Cardiac septum (tissue), 1 donor: ENCODE results near the gene CDKN1C. TPM values are rescaled to one million over a fixed set of nuclear protein-coding genes. Genes with fewer than 3 reads are reported as not detected.
A peak's percentile ranks its signal among the peaks of the same experiment; 100 is the strongest.

ENCODE experiments used
- DNase-seq: peaks from one replicate; pipeline ENCODE4 v3.0.0-alpha.2; 2020; ENCODE audit warnings: low spot score
- intact Hi-C: fragments of 100-400 bp; cut with DNase I; formaldehyde crosslinking; loops from one replicate; pipeline ENCODE4 v1.14.0; 2022
- total RNA-seq: library from RNA; stranded (reverse); fragmentation: NEBNext Ultra II Directional; extraction: Animal tissue kit (Norgen Biotek cat#: 25700); gene quantifications from one replicate; pipeline ENCODE4 v1.2.1, GENCODE V29; 2021
- donor health status: DM: no; HTN: no; CAD: no.

The CDKN1C gene
- total RNA-seq, 1 donor from 2014 or later: 11.5 TPM

DNA sequence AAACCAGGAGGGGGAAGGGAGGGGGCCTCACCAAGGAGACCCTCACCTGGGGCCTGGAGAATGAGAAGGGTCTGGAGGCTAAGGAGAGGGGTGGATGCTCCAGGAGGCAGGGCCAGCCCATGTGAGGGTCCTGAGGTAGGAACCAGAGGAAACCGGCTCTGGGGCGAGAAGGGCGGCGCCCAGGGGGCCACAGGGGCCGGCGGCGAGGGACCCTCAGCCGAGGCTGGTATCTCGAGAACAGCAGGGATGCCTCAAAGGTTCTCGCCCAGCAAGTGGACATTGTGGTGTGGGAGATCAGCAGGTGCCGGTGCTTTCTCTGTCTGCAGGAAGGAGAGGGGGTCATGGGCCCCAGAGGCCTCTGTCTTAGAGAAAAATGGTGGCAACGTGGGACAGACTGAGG is 47.9 kb downstream of the CDKN1C start:
- intact Hi-C loops: loop anchor here (5.0 kb wide), 1 partner anchor 45 kb away; no protein-coding TSS in a partner anchor

DNA sequence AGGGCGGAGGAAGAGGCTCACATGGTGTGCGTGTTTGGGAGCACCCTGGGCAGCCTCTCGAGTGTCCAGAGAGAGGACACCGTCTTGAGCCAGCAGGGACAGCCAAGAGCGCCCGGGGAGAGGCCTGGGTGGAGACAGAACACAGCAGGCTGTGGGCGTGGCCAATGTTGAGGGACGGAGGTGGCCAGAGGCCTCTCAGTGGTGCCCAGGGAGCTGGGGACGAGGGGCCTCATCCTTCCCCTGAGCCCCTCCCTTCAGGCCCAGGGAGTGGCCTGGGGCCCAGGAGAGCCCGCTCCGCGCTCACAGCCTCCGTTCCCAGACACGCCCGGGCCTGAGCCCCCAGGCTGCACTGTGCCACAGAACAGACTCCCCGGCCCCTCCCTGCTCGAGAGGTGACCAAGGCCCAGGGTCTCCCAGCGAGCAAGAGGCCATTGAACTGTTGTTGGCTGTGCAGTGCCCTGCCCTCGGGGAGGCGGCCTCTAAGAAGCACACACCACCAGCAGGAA is 48.4 kb downstream of the CDKN1C start:
- peak; percentile 87 for DNase-seq
- intact Hi-C loops: loop anchor here (5.0 kb wide), 1 partner anchor 45 kb away; no protein-coding TSS in a partner anchor

More for the DNA sequence above, 47.9 kb downstream of the CDKN1C start:
- no peak for DNase-seq

DNA sequence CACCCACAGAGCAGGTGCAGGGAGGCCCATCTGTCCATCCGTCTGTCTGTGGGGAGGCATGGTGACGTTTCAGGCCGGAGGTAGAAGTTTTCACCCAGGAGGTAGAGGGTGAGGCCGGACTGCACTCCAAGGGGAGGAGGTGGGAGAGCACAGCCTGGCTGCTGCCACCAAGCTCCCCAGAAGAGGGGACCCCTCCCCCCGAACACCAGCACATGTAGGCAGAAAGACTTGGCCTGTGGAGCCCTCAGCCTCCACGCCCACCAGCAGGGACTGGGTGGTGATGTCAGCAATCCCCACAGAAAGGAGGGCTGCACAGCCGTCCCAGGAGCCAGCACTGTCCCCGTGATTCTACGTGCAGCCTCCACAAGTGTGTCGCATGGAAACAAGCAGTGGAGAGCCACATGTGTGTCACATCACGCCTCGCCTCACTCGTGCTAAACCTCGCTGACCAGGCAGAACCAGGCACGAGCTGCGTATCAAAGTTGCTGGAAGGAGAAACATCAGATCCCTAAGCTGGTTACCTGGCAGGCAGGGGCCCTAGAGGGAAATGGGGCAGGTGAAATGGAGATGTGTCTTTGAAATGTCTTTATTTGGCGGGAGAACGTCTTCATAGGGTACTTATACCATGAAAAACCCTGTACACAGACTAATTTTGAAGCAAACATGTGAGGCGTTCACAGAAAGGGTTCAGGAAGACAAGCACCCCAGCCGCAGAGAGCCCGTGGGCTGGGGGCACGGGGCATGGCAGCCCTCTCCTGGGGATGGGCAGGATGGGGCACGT is 49.1 kb downstream of the CDKN1C start:
- no peak for DNase-seq

DNA sequence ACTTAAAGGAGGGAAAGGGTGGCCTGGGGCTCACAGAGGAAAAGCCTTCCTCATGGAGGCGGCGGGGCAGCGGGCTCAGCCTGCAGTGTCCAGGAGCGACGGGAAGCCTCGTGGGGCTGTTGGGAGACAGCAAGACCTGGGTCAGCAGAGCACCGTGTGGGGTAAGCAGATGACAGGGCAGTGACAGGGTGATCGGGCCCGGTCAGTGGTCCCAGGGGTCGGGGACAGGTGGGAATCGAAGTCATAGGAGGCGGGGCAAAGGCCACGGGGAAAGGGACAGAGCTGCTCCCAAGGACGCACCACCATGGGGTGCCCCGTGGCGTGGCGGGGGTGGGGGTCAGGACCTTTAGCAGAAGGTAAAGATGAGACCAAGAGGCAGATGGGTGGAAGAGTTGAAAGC is 49.8 kb downstream of the CDKN1C start:
- no peak for DNase-seq
- intact Hi-C loops: loop anchor here (5.0 kb wide), 1 partner anchor 47 kb away; no protein-coding TSS in a partner anchor

More for the DNA sequence above, 49.1 kb downstream of the CDKN1C start:
- intact Hi-C loops: loop anchor here (5.0 kb wide), 1 partner anchor 46 kb away; no protein-coding TSS in a partner anchor

DNA sequence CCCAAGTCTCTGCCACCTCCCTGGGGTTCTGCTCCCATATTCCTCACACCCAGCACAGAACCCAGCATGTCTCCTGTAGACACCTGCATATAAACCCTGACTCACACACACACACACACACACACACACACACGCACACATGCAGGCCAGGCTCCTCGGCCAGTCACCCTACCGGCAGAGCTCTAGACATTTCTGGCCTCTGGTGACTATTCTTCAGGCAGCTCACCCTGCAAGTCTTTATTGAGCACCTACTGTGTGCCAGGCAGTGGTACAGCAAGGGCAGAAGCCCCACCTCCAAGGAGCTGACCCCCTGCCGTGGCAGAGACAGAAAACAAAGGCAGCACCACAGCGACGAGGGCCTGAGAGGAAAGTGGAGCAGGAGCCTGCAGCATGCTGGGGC is 50.3 kb downstream of the CDKN1C start:
- no peak for DNase-seq
- intact Hi-C loops: loop anchor here (5.0 kb wide), 1 partner anchor 47 kb away; no protein-coding TSS in a partner anchor

DNA sequence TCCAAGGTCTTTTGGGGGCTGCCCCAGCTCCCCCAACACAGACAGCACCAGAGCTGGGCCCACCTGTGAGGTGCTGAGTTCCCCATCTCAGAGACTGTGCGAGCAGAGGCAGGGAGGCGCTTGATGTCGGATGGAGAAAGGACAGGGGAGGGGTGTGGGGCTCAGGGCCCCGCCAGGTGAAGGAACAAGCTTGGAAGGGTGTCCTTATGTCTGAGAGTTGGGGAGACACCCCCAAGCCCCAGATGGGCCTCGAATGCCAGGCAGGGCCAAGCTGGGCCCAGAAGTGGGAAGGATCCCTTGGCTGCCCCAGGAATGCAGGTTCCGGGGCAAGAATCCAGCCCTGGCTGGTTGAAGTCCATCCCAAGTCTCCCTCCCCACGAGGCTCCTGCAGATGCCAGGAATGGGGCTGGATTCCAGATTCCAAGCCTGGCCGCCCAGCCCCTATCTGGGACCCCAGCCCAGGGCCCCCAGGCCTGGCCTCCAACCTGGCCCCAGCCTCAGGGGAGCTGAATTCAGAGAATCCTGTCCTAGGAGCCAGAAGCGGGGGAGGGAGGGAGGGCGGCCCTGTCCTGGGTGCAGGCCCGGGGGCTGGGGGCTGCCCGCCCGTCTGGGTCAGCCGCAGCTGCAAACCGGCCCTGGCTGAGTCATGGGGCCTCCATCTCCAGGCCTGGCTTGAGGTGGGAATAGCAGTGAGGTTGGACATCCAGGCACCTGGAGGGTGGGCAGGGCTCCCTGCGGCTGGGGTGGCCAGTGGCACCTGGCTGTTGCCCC is 50.9 kb downstream of the CDKN1C start:
- intact Hi-C loops: loop anchor here (5.0 kb wide), 1 partner anchor 48 kb away; no protein-coding TSS in a partner anchor
- DNase-seq: no peak

DNA sequence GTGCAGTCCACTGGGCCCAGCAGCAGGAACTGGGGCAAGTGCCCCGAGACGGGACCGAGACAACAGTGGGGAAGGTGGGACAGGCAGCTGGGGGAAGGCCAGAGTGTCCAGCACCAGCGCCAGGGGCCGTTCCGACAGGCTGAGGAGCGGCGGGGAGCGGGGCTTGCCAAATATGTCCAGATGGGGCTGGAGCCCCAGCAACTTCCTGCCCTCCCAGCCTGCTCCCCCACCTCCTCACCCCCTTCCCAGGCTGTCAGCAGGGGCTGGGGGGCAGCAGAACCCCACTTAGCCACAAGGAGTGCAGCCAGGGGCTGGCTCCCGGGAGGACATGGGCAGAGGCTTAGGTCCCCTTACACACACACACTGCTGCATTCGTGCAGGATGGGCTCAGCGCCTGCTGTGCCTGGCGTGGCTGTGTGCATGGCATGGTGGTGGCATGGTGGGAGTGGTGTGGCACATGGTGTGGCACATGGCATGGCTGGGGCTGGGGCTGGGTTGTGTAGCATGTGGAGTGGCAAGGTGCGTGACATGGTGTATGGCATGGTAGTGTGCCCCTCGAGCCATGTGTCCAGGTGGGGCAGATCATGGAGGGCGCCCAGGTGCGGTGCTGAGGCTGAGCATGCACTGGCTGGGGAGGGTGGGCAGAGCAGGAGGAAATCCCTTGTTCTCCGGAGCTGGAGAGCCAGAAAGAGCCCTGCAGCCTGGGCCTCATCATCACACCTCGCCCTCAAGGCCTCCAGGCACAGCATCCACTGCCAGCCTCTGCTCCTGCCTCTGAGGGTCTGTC is 51.7 kb downstream of the CDKN1C start:
- no peak for DNase-seq
- intact Hi-C loops: no loop called here

Other genes starting within 250 kb of the CDKN1C start
- 0.57 TPM for gene KCNQ1OT1, start 185.8 kb downstream of the CDKN1C start, total RNA-seq
- 2.1 TPM for gene PHLDA2, start 43.6 kb upstream of the CDKN1C start, total RNA-seq
- gene NAP1L4, start 106.6 kb upstream of the CDKN1C start, total RNA-seq: 189 TPM
- 17.1 TPM for gene CARS1, start 171.6 kb upstream of the CDKN1C start, total RNA-seq